Measurements from ENCODE around the gene NBPF1. TPM values are rescaled to one million over a fixed set of nuclear protein-coding genes. Genes with fewer than 3 reads are reported as not detected.
"Not testable (repeated sequence)": the region's sequence is repeated elsewhere in the genome, so short reads cannot be mapped to it uniquely, and the experiment has no call there.

Gene NBPF1
- total RNA-seq, 1 experiment from 2014 or later = 24.5 TPM

- in situ Hi-C loops (cut with HindIII; ENCODE audit: low pct_unique_long_range_greater_than_20kb, low sequenced_read_pairs); DNase-seq (ENCODE audit: low read depth): not testable (repeated sequence)
Measured at GRCh38 chr1:16626409-16626983, 13.1 kb upstream of the NBPF1 start.

GRCh38 chr1:16625497-16626408, 12.4 kb upstream of the NBPF1 start:
- no peak for DNase-seq (ENCODE audit: low read depth)
- in situ Hi-C loops (cut with HindIII; ENCODE audit: low pct_unique_long_range_greater_than_20kb, low sequenced_read_pairs) = no loop called here

GRCh38 chr1:16623812-16624719, 10.7 kb upstream of the NBPF1 start:
- peak; percentile 41 for DNase-seq (ENCODE audit: low read depth)
- in situ Hi-C loops (cut with HindIII; ENCODE audit: low pct_unique_long_range_greater_than_20kb, low sequenced_read_pairs) = not testable (repeated sequence)

- in situ Hi-C loops (cut with HindIII; ENCODE audit: low pct_unique_long_range_greater_than_20kb, low sequenced_read_pairs); DNase-seq (ENCODE audit: low read depth): not testable (repeated sequence)
Measured at GRCh38 chr1:16623337-16623736, 10.0 kb upstream of the NBPF1 start.

- in situ Hi-C loops (cut with HindIII; ENCODE audit: low pct_unique_long_range_greater_than_20kb, low sequenced_read_pairs) = not testable (repeated sequence)
Measured at GRCh38 chr1:16621681-16622315, 8.4 kb upstream of the NBPF1 start.

GRCh38 chr1:16621300-16621658, 7.9 kb upstream of the NBPF1 start:
- DNase-seq (ENCODE audit: low read depth) = no peak
- in situ Hi-C loops (cut with HindIII; ENCODE audit: low pct_unique_long_range_greater_than_20kb, low sequenced_read_pairs) = no loop called here

More at GRCh38 chr1:16621681-16622315, 8.4 kb upstream of the NBPF1 start:
- DNase-seq (ENCODE audit: low read depth) = not testable (repeated sequence)

GRCh38 chr1:16619803-16620501, 6.6 kb upstream of the NBPF1 start:
- in situ Hi-C loops (cut with HindIII; ENCODE audit: low pct_unique_long_range_greater_than_20kb, low sequenced_read_pairs) = not testable (repeated sequence)

GRCh38 chr1:16618719-16619118, 5.4 kb upstream of the NBPF1 start:
- no peak for DNase-seq (ENCODE audit: low read depth)
- in situ Hi-C loops (cut with HindIII; ENCODE audit: low pct_unique_long_range_greater_than_20kb, low sequenced_read_pairs) = no loop called here

More at GRCh38 chr1:16619803-16620501, 6.6 kb upstream of the NBPF1 start:
- DNase-seq (ENCODE audit: low read depth) = not testable (repeated sequence)

GRCh38 chr1:16617778-16618580, 4.6 kb upstream of the NBPF1 start:
- DNase-seq (ENCODE audit: low read depth) = no peak
- in situ Hi-C loops (cut with HindIII; ENCODE audit: low pct_unique_long_range_greater_than_20kb, low sequenced_read_pairs) = no loop called here

- DNase-seq (ENCODE audit: low read depth) = no peak
- in situ Hi-C loops (cut with HindIII; ENCODE audit: low pct_unique_long_range_greater_than_20kb, low sequenced_read_pairs) = no loop called here
Measured at GRCh38 chr1:16617114-16617631, 3.8 kb upstream of the NBPF1 start.

GRCh38 chr1:16615253-16616252, 2.2 kb upstream of the NBPF1 start:
- in situ Hi-C loops (cut with HindIII; ENCODE audit: low pct_unique_long_range_greater_than_20kb, low sequenced_read_pairs) = no loop called here
- no peak for DNase-seq (ENCODE audit: low read depth)

GRCh38 chr1:16614361-16615252, 1.2 kb upstream of the NBPF1 start:
- in situ Hi-C loops (cut with HindIII; ENCODE audit: low pct_unique_long_range_greater_than_20kb, low sequenced_read_pairs) = no loop called here
- DNase-seq (ENCODE audit: low read depth) = no peak

- peak; percentile 43 for DNase-seq (ENCODE audit: low read depth)
- in situ Hi-C loops (cut with HindIII; ENCODE audit: low pct_unique_long_range_greater_than_20kb, low sequenced_read_pairs) = no loop called here
Measured at GRCh38 chr1:16612332-16613172, 812 bp downstream of the NBPF1 start.

GRCh38 chr1:16611981-16612331, 1.4 kb downstream of the NBPF1 start:
- in situ Hi-C loops (cut with HindIII; ENCODE audit: low pct_unique_long_range_greater_than_20kb, low sequenced_read_pairs) = not testable (repeated sequence)

More at GRCh38 chr1:16611981-16612331, 1.4 kb downstream of the NBPF1 start:
- not testable (repeated sequence) for DNase-seq (ENCODE audit: low read depth)
